H1 (cell line): ENCODE results near the gene BOK. TPM values are rescaled to one million over a fixed set of nuclear protein-coding genes. Genes with fewer than 3 reads are reported as not detected.

ENCODE experiments used
- CTCF ChIA-PET: fragments of 300-600 bp; sonication (Branson Sonifier 250); formaldehyde crosslinking; loops from one replicate; lab custom pipeline; 2021; ENCODE audit not compliant: partially characterized antibody; lab: Charles Lee
- POLR2A ChIA-PET: fragments of 300-600 bp; sonication (Branson Sonifier 250); formaldehyde crosslinking; loops from one replicate; lab custom pipeline; 2021; ENCODE audit warnings: inconsistent platforms; ENCODE audit not compliant: partially characterized antibody; lab: Charles Lee
- DNase-seq, 2 experiments: peaks; one replicate each; pipeline versions ENCODE4 v3.0.0 to v3.0.0-alpha.2; 2010 to 2022; ENCODE audit warnings: low spot score in 2 of 2, low read depth in 1 of 2, mixed read lengths in 1 of 2
- FAIRE-seq: peaks from 2 replicates; lab custom pipeline; 2011; peaks lifted over from hg19 to GRCh38; lab: Jason Lieb, UNC
- H2AFZ ChIP-seq: 2 replicates; pipeline ENCODE4 v1.8.1; 2012; ENCODE audit warnings: low read length, inconsistent platforms
- H2AK5ac ChIP-seq: 2 replicates; pipeline ENCODE4 v1.6.1; 2013; ENCODE audit warnings: low read depth, low read length
- H2BK120ac ChIP-seq: replicated peaks from 2 replicates; pipeline ENCODE3; 2013; ENCODE audit warnings: low read depth, low read length, inconsistent platforms
- H2BK12ac ChIP-seq: 2 replicates; pipeline ENCODE4 v1.6.1; 2013; ENCODE audit warnings: low read depth, low read length
- H2BK15ac ChIP-seq: 2 replicates; pipeline ENCODE4 v1.6.1; 2013; ENCODE audit warnings: low read length
- H2BK20ac ChIP-seq: 2 replicates; pipeline ENCODE4 v1.6.1; 2013; ENCODE audit warnings: low read length
- H2BK5ac ChIP-seq: 2 replicates; pipeline ENCODE4 v1.6.1; 2013; ENCODE audit warnings: low read depth, low read length
- H3K14ac ChIP-seq: 2 replicates; pipeline ENCODE4 v1.6.1; 2013; ENCODE audit warnings: inconsistent platforms; ENCODE audit not compliant: insufficient read length
- H3K18ac ChIP-seq: 2 replicates; pipeline ENCODE4 v1.6.1; 2013; ENCODE audit warnings: low read length; ENCODE audit errors: extremely low read depth
- H3K23ac ChIP-seq: 2 replicates; pipeline ENCODE4 v1.6.1; 2013; ENCODE audit warnings: inconsistent platforms; ENCODE audit not compliant: insufficient read length
- H3K23me2 ChIP-seq: 2 replicates; pipeline ENCODE4 v1.6.1; 2013; ENCODE audit warnings: low read depth, low read length
- H3K27ac ChIP-seq: 2 replicates; pipeline ENCODE4 v1.6.1; 2011; ENCODE audit warnings: low read depth, low read length, inconsistent platforms
- H3K27me3 ChIP-seq, 4 experiments: replicated peaks in 1 of 4; 1 replicate in 1 of 4; 2 replicates in 3 of 4; pipeline versions ENCODE4 v1.6.1 to v1.8.1; 2011 to 2013; ENCODE audit warnings: low read length in 3 of 4, mild to moderate bottlenecking in 3 of 4, inconsistent platforms in 2 of 4, mixed read lengths in 2 of 4, moderate library complexity in 1 of 4; ENCODE audit not compliant: control insufficient read depth in 3 of 4, insufficient read depth in 3 of 4; ENCODE audit errors: extremely low read depth in 1 of 4
- H3K36me3 ChIP-seq, 4 experiments: 2 replicates each; pipeline versions ENCODE4 v1.6.1 to v1.8.1; 2011 to 2013; ENCODE audit warnings: mild to moderate bottlenecking in 4 of 4, low read length in 3 of 4, moderate library complexity in 2 of 4, control low read depth in 1 of 4, inconsistent platforms in 1 of 4; ENCODE audit not compliant: insufficient read depth in 4 of 4, control insufficient read depth in 2 of 4
- H3K4ac ChIP-seq: replicated peaks from 2 replicates; pipeline ENCODE3; 2013; ENCODE audit warnings: low read length, low read depth, mixed read lengths, inconsistent platforms; ENCODE audit not compliant: insufficient read length
- H3K4me1 ChIP-seq, 4 experiments: replicated peaks in 1 of 4; 1 replicate in 1 of 4; 2 replicates in 3 of 4; pipeline versions ENCODE4 v1.6.1 to v1.8.1; 2011 to 2013; ENCODE audit warnings: low read length in 3 of 4, inconsistent platforms in 2 of 4, mixed read lengths in 1 of 4; ENCODE audit not compliant: insufficient read depth in 4 of 4, control insufficient read depth in 3 of 4
- H3K4me2 ChIP-seq, 2 experiments: 2 replicates each; pipeline versions ENCODE4 v1.6.1 to v1.8.1; 2011 to 2013; ENCODE audit warnings: low read depth in 2 of 2, low read length in 2 of 2, control low read depth in 1 of 2, inconsistent platforms in 1 of 2, mild to moderate bottlenecking in 1 of 2; ENCODE audit not compliant: insufficient read depth in 1 of 2
- H3K4me3 ChIP-seq, 4 experiments: fragments of 200-600, 300-600 bp in 1 of 4; sonication (generic), shearing (Covaris generic), sonication (Bioruptor Twin) in 1 of 4; 2 replicates each; pipeline versions ENCODE4 v1.5.1 to v1.8.1; 2011 to 2016; ENCODE audit warnings: low read length in 4 of 4, low read depth in 3 of 4, control low read depth in 2 of 4, inconsistent platforms in 2 of 4, mild to moderate bottlenecking in 2 of 4, mixed read lengths in 1 of 4, moderate library complexity in 1 of 4; ENCODE audit not compliant: insufficient read depth in 2 of 4; ENCODE audit errors: extremely low read depth in 1 of 4
- H3K56ac ChIP-seq: replicated peaks from 2 replicates; pipeline ENCODE3; 2013; ENCODE audit warnings: low read depth, mild to moderate bottlenecking, mixed read lengths, low read length, inconsistent platforms; ENCODE audit not compliant: insufficient read length
- H3K79me1 ChIP-seq: 2 replicates; pipeline ENCODE4 v1.6.1; 2013; ENCODE audit warnings: low read depth, low read length, control low read depth
- H3K79me2 ChIP-seq, 2 experiments: 2 replicates each; pipeline versions ENCODE4 v1.6.1 to v1.8.1; 2012 to 2013; ENCODE audit warnings: low read length in 2 of 2, mild to moderate bottlenecking in 2 of 2, inconsistent platforms in 1 of 2; ENCODE audit not compliant: insufficient read depth in 2 of 2, control insufficient read depth in 1 of 2
- H3K9ac ChIP-seq, 4 experiments: replicated peaks in 1 of 4; 1 replicate in 1 of 4; 2 replicates in 3 of 4; pipeline versions ENCODE4 v1.6.1 to v1.8.1; 2011 to 2013; ENCODE audit warnings: low read depth in 3 of 4, low read length in 3 of 4, control low read depth in 2 of 4, mild to moderate bottlenecking in 2 of 4, moderate library complexity in 2 of 4, inconsistent platforms in 1 of 4; ENCODE audit errors: extremely low read depth in 1 of 4
- H3K9me3 ChIP-seq, 2 experiments: 2 replicates each; pipeline versions ENCODE4 v1.6.1 to v1.8.1; 2012 to 2013; ENCODE audit warnings: mild to moderate bottlenecking in 2 of 2, moderate library complexity in 2 of 2, control low read depth in 1 of 2, inconsistent platforms in 1 of 2, low read depth in 1 of 2, low read length in 1 of 2, mixed read lengths in 1 of 2; ENCODE audit not compliant: insufficient read depth in 2 of 2
- H4K20me1 ChIP-seq, 2 experiments: replicated peaks in 1 of 2; 2 replicates each; pipeline versions ENCODE3 to v1.8.1; 2011 to 2013; ENCODE audit warnings: inconsistent platforms in 2 of 2, low read length in 2 of 2, mild to moderate bottlenecking in 1 of 2; ENCODE audit not compliant: insufficient read depth in 2 of 2, control insufficient read depth in 1 of 2
- H4K5ac ChIP-seq: 2 replicates; pipeline ENCODE4 v1.6.1; 2013; ENCODE audit warnings: low read length, low read depth, mixed read lengths, inconsistent platforms; ENCODE audit not compliant: insufficient read length
- H4K8ac ChIP-seq: 2 replicates; pipeline ENCODE4 v1.8.0; 2013; ENCODE audit warnings: mild to moderate bottlenecking, moderate library complexity, low read length, inconsistent platforms; ENCODE audit not compliant: insufficient read depth; ENCODE audit errors: extremely low read depth
- H4K91ac ChIP-seq: replicated peaks from 2 replicates; pipeline ENCODE3; 2013; ENCODE audit warnings: low read length, mixed read lengths, inconsistent platforms; ENCODE audit not compliant: insufficient read length
- KDM5A ChIP-seq: fragments of 200-600 bp; IDR thresholded peaks from 2 replicates; pipeline ENCODE4 v1.7.1; 2012; ENCODE audit warnings: mild to moderate bottlenecking, low read length, inconsistent platforms, mixed read lengths
- SIN3A ChIP-seq, 2 experiments: IDR thresholded peaks in 1 of 2; conservative IDR thresholded peaks in 1 of 2; 2 replicates each; pipeline ENCODE4 v1.6.1; 2011 to 2012; ENCODE audit warnings: low read length in 2 of 2, improper control_type of control experiment in 1 of 2, low read depth in 1 of 2, mild to moderate bottlenecking in 1 of 2
- SIX5 ChIP-seq: IDR thresholded peaks from 2 replicates; pipeline ENCODE4 v1.6.1; 2011; ENCODE audit warnings: mild to moderate bottlenecking, low read depth, low read length
- SP1 ChIP-seq: IDR thresholded peaks from 2 replicates; pipeline ENCODE4 v1.6.1; 2011; ENCODE audit warnings: low read depth, low read length
- TAF7 ChIP-seq: optimal IDR thresholded peaks from 2 replicates; pipeline ENCODE3; 2011; ENCODE audit warnings: low read depth, mild to moderate bottlenecking, inconsistent platforms, low read length, moderate library complexity, borderline replicate concordance
- WGBS, 2 experiments: shearing (Covaris generic) in 1 of 2; methylation state at CpG; one replicate each; pipeline versions ENCODE4 v1.1.6 to v1.1.7; 2013 to 2015; ENCODE audit warnings: low lambda C conversion rate in 2 of 2, mixed read lengths in 2 of 2, inconsistent platforms in 1 of 2, low coverage in 1 of 2, missing lambda C conversion rate in 1 of 2; ENCODE audit not compliant: insufficient replicate concordance in 2 of 2, insufficient coverage in 1 of 2, insufficient read length in 1 of 2; ENCODE audit errors: extremely low coverage in 1 of 2, missing lambda C conversion rate in 1 of 2; 5-methylcytosine and 5-hydroxymethylcytosine counted together
- polyA plus RNA-seq, 7 experiments: library from polyadenylated mRNA; depleted of rRNA in 3 of 7; stranded (reverse) in 5 of 7; unstranded in 2 of 7; fragments of >200 nt in 5 of 7; fragments of 200-250 nt in 2 of 7; gene quantifications; 1 replicate in 5 of 7; 2 replicates in 1 of 7; 4 replicates in 1 of 7; pipeline versions ENCODE4 v1.2.1 to v1.2.3, GENCODE V29; 2011 to 2013; ENCODE audit warnings: missing spikeins in 2 of 7, mixed read lengths in 2 of 7
- total RNA-seq: library from RNA; stranded (reverse); fragmentation: NEBNext Ultra II Directional; extraction: Animal tissue kit (Norgen Biotek cat#: 25700); gene quantifications from 2 replicates; pipeline ENCODE4 v1.2.1, GENCODE V29; 2021

The BOK gene
- total and polyA plus RNA-seq, 2 of the 8 experiments (the other 6 are each of a cell fraction or from before 2014, with no cell fraction given), result 33.7 to 37.6 TPM

DNA sequence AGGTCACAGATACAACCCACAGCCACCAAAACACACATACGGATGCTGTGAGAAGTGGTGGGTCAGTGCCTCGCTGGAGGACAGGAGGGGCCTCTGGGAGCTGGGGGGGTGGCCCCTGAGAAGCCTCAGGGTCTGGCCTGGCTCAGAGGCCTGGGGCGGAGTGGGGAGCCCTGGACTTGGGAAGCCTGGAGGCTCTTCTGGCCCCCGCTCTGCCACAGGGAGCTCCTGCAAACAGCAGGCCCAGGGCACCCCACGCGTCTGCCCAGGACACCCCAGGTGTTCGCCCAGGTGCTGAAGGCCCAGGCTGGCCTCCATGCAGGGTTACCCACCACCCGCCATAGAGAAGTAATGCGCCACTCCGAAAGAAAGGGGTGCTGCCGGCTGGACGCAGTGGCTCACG, 52.5 kb downstream of the BOK start:
- Histone ChIP-seq H3K18ac (no peak overlapping the region), H3K23ac (no peak overlapping the region), H2BK15ac (no peak overlapping the region), H4K8ac (0 out of 2 replicates have a peak overlapping the region, but pooled peaks have one; percentile 57), H3K56ac (no peak overlapping the region), H3K36me3 (peaks cover 0 to 2% (median under 1%) of the 10 kb centered on the region in 4 experiments; a peak in 4 of 8 replicates), H3K4me1 (no peaks in the 10 kb centered on the region), H3K9ac (no peak overlapping the region; a peak in 1 of 7 replicates), H2BK5ac (no peak overlapping the region), H2BK12ac (no peak overlapping the region), H3K23me2 (peaks cover 5% of the 10 kb centered on the region; the same call in 1 of the 2 replicates), H2BK20ac (no peak overlapping the region), H3K79me2 (peaks cover 6 to 26% of the 10 kb centered on the region in 2 experiments), H4K91ac (no peak overlapping the region), H4K20me1 (peaks cover 2 to 7% of the 10 kb centered on the region in 2 experiments), H3K79me1 (peaks cover 4% of the 10 kb centered on the region; the same call in 1 of the 2 replicates), H3K9me3 (no peaks in the 10 kb centered on the region), H3K14ac (no peak overlapping the region), H3K4ac (no peak overlapping the region), H3K27me3 (no peaks in the 10 kb centered on the region), H2AK5ac (no peak overlapping the region), H3K27ac (no peak overlapping the region), H4K5ac (no peak overlapping the region), H3K4me3 (peak overlapping the region in 1 of 4 experiments; percentile 63; a peak in 2 of 8 replicates), H3K4me2 (peak overlapping the region; percentile 58 to 66; a peak in 3 of 4 replicates), H2AFZ (no peak overlapping the region)
- ChIA-PET POLR2A (interaction anchor here (1.2 to 2.4 kb wide), 8 partner anchors 13 to 295 kb away, joined by 3 to 10 read pairs (median 4); partner anchors contain the start of genes ATG4B, DTYMK, HDLBP and ING5), CTCF (interaction anchor here (1.1 to 3.8 kb wide), 4 partner anchors 11 to 101 kb away, joined by 3 to 18 read pairs (median 4); no protein-coding TSS in a partner anchor)
- DNase-seq, result no peak
- WGBS, 2 experiments, result 87% methylated on average over 13 of the region's 13 CpGs; no CpG with 5 or more reads in 1 of the 2 experiments
- TF ChIP-seq TAF7, result no peak
- no peak for TF ChIP-seq SIN3A (conservative IDR thresholded peaks at IDR 0.05 in 1 of 2, IDR thresholded peaks at IDR 0.05 in 1 of 2; ENCODE audit: low read depth in 1 of 2, low read length in 2 of 2)
- TF ChIP-seq SIX5, result no peak
- TF ChIP-seq SP1, result no peak
- no peak for TF ChIP-seq KDM5A
- TF ChIP-seq, all 59 proteins: peak for 0
- no peak for FAIRE-seq
- no peak overlapping the region for H2BK120ac ChIP-seq
